NCI-H187 (cell line): ENCODE measurements around the gene TWIST1.

Source experiments
- DNase-seq, 2 experiments: peaks; one replicate each; lab custom pipeline; 2025; lab: John Stamatoyannopoulos, UW

TWIST1 gene

DNA sequence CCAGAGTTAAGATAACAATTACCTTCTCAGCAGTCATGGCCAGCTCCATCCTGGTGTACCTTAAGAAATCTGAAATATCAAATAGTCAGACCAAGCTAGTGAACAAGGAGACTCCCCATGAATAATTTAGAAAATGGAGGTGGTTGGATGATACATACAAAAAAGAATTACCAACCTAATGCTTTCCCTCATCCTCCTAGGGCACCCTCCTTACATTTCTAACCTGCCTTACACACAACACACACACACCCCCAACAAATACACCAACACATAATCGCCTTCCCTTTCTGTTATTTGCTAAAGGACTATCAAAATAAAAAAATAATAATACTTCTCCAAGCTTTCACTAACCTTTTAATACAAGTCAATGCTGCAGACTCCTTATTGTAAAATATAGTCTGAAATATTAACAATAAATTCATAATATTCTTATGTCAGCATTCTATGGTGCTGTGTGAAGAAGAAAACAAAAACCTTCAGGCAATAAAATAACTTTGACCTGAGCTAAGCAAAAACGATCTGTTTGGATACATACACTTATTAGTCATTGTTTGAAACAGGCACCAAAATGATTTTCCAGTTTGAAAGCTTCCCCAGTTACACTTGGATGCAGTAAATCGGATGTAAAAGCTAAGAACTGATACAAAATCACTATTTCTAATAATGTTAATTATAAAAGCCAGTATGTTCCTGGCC is 3.4 kb downstream of the TWIST1 start:
- DNase-seq: no peak

DNA sequence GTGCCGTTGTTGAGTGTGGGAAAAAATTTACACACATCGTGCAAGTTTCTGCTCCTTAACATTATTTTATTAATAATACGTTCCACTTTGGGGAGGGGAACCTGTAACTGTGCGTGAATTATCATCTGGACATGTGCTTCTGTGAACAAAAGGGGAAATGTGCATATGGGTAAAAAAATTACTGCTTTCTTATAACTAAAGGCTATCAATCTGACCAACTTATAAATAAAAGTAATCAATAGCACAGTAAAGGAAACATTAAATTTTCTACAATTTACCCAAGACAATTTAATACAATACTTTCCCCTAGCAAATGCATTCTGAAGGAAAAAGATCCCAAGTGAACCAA is 4.5 kb downstream of the TWIST1 start:
- no peak for DNase-seq

DNA sequence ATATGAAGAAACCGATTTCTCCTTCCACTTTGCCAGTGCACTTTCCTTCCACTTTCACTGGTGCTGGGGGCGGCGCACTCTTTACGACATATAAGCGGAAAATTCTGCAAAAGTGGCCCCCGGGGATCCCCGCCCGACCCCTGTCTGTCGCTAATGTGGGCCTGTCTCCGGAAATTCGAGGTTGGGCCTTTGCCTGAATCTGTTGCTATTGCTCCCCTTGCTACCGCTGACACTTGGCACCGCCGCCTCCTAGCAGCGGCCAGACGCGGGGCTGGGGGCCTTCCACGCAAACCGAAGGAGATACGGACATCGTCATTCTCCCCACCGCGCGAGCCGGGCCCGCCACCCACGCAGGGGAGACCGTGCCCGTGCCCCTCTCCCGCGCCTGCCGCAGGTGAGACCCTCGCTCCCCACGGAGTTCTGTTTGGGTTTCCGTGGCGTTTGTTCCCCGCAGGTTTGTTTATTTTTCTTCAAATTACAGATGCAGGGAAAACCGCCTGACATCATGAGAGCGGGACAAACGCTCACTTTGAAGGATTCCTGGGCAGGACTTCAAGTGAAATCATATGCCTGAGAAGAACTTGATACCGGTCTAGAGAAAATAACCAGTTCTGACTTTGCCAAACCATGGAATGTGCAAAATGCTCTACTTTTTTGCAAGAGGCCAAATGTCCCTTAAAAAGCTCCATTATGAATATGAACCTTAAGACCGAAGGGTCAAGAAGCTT is 5.0 kb downstream of the TWIST1 start:
- DNase-seq: no peak

DNA sequence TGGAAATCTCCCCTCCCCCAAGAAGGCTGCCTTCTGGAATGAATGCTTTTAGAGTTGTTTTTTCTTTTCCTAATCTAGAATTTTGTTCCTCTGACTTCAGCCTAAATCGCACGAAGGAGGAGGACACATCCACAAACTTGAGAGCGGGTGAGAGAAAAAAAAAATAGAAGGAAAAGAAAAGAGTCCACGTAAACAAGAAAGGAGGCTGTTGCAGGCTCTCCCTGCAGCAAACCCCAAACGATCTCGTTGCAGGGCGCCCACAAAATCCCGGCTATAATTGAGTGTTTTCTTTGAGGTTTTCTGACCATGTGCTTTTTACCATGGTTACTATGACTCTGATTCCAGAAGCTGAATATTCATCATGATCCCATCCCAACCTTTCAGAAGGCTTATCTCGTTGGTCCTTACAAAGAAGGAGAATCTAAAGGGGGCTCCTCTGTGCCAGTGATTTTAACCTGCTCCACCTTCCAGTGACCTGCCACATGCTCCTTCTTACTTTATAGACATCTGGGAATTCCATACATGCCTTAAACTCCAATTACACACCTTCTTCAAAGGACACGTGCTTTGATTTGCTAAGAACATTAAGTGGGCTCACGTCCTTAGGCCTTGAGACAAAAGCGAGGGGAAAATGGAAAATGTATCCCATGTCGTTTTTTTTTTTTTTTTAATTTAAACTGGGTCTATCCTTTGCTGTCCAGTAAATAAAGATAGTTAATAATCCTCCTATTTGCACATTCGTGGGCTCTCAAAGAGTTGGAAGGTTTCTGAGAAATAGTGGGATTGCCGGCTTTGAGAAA is 5.8 kb downstream of the TWIST1 start:
- no peak for DNase-seq

DNA sequence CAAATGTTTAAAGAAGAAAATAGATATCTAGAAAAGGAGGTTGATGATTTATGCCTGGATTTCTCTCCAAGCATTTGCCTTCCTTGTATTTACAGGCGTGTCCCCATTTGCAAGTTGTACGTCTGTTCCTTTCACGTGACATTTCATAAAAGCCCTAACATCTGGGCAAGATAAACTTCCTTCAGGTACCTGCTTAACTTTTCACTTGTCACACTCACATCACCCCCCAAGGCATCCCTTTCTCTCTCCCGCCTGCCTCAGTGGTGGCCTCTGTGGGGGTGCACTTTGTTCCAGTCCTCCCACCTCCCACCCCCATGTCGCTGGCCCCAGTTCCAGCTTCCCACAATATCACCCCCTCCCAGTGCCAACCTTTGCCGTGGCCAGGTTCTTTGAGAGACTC is 6.7 kb downstream of the TWIST1 start:
- no peak for DNase-seq

DNA sequence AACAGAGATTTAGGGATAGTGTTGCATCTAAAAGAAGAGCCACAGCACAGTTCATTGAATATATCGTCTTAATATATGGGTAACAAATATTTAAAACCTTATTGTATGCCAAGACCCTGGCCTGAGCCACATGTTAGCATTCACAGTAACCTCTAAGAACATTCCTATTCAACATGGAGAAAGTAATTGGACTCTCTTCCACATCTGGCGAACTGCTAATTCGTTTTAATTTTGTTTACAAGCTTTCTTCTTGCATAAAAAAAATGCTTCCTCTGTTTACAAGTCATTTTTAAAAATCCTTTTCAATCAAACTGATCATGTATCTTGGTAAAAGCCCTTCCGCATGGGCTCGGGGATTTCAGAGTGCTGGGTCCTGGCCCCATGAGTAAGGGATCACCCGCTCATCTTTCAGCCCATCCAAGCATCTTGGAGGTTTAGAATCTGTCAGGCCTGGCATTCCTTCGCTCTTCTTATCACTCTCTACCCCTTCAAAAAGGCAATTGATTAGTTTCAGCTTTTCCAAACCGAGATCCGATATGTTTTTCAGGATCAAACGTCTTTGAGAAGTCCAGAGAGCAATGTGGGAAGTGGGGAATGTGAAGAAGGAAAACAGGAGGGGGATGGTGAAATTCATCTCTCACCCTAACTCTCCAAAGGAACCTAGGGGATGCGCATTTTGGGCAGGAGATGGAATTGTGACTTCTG is 7.3 kb downstream of the TWIST1 start:
- DNase-seq: no peak

DNA sequence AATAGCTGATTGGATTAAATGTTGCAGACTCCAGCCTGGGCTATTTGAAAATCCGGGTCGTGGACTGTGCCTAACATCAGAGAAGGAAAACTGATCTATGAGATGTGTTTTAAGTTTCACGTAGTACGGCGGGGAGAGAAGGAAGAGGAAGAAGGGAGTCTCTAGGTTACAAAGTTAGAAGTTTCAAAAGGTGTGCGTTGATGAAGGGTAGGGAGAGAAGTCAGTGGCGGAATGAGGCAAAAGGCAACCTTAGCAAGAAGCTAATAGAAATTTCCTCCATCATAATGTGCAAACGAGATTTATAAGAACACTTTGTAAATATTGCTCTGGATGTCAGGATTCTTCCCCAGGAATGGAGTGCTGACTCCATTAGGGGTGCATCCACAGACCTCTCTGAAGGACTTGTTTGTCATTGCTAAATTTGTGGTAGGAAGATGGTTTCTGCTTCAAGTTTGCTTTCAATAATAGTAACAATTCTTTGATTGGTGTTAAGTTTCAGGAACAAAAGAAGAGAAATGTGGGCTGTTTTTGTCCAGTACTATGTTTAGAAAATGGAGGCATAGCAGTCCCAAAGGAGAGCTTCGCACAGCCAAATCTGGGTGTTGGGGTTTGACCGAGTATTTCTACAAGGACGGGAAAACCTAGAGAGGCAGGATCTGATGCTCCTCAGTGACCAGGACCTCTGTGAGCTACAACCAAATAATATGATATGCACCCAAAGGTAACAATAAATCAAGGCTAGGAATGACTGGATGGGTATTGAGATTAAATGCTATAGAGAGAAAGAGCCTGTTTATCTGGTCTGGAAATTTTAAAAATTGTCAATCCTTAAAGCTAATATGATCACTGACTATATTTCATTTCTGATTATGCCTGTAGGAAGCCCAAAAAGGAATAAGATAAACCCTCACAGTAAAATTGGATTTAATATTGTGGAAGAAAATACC is 8.2 kb downstream of the TWIST1 start:
- DNase-seq: no peak

DNA sequence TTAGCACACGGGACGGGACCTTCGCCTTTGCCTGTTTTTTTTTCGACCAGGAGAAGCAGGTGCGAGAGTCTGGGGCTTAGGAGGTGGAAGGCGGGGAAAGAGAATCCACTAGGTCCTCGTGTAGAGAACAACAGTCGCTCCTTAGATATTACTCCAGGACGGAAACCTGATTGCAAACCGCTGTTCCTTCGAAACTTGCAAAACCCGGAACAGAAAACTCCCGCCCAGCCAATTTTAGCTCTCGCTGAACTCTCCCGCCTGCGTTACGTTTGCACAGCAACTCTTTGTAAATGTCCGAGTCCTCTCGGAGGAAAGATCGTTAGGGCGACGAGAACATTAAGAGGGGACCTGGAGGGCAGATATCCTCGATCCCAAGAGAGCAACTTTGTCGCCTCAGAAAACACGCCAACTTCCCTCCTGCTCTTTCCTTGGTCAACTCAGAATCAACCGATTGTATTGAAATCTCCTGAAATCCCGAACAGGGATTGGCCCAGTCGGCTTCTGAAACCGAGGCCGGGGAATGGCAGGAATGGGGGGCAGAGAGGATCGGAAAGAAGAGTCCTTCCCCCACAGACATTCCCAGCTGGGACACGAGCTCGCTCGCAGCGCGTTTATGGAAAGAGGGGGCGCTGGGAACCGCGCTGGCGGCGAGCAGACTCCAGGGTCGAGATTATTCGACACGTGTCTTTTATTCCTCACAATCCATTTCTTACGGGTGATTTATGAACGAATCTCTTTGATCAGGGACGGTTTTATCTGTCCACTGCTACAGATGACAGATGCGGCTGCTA is 9.9 kb downstream of the TWIST1 start:
- no peak for DNase-seq

DNA sequence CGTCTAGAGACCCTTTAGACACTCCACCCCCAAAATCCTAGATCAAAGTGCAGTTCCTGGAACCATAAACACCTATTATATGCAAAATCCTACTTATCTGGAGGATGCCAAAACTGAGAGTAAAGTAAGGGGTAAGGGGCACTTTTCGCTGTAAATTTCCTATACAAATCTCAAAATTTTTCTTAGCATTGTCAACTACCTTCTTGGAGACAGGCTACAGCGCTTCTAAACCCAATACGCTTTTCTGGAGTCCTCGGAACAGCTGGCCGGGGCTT is 10.4 kb downstream of the TWIST1 start:
- no peak for DNase-seq

DNA sequence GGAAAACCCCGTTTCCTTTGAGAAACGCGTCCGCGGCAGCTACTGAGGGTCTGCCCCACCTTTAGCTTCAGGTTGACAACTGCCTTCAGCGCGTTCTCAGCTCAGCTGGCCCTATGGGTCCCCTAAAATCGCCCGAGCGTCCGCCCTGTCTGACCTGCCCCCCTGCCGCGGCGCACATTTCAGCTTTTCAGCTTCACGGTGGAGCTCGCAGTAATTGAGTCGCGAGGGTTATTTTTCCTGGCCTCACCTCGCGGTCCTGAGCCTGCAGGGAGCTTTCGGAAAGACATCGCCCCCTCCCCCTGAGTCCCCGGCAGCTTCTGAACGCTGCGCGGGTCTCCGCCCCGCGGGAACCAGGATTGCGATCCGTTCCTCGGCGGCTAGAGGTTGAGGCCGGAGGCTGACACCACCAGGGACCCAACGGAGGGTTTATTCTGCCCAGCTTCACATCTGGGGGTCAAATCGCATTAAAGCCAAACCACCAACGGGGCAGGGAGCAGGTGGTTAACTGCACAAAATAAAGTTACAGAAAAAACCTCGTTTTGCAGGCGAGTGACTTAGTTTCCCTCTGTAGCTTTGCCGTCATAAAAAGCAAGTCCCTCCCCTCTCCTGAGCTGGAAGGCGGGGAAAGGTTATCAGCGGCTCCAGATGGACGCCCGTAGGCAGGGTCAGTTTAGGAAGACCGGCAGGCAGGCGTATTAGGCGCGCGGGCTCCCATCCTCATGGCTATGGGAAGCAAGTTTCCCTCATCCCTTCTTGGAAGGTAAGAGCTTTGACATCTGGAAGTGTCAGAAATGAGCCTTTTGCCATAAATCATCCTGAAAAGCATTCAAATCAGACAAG is 11.0 kb downstream of the TWIST1 start:
- DNase-seq: no peak

DNA sequence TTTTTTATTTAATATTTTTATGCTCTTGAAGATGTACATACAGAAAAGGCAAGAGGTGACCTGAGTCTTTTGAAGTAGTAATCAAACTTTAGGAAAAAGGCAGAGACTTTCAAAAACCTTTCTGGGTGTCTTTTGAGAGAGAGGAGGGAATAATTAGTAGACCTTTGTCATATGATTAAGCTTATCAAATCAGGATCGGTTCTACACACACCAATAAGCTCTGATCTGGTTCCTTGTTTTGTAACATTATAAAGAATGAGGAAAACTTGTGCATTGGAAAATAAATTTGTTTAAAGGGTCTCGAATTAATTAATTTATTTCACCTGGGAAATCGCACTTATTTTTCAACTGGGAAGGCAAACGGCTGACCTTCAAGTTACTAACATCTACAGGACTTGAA is 11.9 kb downstream of the TWIST1 start:
- DNase-seq: no peak

DNA sequence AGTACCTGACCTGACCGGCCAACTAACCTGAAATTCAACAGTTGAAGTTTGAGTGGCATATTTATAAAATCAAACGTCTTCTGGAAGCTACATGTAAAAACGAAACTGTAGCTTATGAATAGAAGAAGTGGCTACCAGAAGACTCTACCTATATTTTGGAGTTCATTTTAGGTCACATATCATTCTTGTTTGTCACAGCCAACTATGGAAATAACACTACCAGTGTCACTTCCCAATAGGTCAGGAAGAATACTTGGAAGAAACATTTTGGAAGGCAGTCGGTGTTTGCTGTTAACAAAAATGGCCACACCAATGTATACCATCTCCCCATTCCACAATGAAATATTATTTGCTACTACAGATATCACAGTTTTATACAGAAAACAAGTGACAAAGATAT is 12.6 kb downstream of the TWIST1 start:
- no peak for DNase-seq

DNA sequence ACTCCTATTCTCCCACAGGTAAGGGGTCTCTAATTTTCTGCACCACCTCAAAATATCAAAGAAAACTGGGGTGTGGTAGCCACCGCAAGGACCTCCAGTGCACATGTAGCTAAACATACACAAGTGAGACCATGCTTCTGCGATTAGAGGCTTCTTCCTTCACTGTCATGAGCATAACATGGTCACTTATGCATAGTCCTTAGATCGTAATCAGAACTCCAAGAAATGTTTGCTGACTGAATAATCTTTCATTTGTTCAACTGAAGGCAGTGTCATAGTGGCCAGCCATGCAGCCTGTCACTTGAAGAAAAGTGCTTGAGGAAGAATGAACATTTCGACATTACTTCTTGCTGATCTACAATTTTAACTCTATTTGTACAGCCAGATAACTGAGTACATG is 14.6 kb downstream of the TWIST1 start:
- DNase-seq: no peak

DNA sequence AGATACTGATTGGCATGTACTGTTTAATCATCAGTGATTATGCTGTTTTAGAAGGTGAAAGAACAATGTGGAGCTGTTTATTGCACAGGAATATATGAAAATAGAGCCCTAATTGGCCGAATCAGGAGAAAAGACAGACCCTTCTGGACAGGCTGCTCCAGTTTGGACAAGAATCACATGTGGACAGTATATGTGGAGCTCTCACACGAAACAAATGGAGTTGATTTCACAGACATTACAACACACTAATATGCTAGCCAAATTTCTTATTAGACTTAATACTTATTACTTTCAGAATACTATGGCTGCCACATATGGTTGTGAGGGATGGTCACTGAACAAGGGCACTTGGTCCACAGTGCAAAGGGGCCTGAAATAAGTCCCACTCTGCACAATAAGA is 15.5 kb downstream of the TWIST1 start:
- no peak for DNase-seq

DNA sequence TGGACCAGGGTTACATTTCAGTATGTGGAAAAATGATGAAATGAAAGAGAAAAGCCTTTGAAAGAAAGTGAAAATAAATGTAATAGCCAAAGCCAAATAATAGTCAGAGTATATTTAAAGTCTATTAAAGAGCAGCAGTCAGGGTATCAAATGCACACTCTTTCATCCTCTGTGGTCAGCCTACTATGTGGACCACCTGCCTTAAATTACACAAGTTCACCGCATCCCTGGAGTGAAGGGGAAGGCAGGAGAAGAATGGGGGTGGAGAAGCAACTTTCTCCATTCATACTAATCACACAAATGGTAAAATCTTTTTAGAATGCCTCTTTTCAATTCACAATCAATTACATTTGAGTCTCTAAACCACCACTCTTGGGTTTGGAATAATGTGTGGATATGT is 16.0 kb downstream of the TWIST1 start:
- DNase-seq: no peak

DNA sequence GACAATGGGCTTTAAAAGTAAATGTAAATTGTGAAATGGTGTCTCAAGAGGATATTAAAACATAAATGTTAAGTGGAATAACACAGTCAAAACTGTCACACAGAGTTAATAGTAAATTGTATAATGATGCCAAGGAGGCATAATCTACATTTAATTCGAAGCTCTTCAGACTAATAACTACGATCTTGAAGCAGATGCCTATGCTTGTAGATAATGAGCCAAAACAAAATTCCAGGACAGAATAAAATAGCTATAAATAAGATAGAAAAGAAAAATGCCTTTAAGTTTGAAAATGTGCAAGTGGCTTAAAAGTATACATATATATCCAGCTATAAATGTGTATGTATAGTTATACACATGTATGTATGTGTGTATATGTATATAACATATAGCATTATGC is 17.5 kb downstream of the TWIST1 start:
- DNase-seq: no peak

DNA sequence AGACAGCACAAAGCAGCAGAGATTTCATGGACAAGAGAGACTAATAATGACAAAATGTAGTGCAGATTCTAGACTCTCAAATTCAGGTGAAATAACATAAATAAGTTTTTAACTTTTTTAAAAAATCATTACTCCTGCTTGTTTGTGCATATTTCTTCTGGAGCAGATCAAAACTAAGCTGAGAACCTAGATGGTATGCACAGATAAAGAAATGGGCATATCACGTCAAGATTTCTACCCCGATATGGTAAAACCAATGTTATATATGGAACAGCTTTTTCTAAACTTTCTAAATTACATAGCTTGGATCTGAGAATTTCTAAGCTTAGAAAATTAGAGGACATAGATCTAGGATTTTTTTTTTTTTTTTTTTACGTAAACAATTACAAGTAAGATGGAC is 18.2 kb downstream of the TWIST1 start:
- no peak for DNase-seq

DNA sequence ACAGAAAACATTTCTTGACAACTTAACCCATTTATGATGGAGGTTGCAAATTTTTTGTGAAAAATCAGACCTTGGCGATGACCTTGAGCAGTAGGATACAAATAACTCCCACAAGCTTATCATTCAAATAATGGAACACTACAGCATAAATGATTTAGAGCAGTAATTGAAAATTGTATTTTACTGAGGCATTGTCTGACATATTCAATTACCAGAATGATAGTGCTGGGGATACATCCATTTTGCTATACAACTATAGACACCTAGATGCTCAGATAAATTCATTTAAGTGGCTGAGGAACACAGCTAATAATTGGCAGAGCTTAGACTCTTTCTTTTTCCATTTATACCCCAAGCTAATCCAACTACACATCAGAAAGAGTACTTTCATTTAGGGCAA is 18.9 kb downstream of the TWIST1 start:
- no peak for DNase-seq

DNA sequence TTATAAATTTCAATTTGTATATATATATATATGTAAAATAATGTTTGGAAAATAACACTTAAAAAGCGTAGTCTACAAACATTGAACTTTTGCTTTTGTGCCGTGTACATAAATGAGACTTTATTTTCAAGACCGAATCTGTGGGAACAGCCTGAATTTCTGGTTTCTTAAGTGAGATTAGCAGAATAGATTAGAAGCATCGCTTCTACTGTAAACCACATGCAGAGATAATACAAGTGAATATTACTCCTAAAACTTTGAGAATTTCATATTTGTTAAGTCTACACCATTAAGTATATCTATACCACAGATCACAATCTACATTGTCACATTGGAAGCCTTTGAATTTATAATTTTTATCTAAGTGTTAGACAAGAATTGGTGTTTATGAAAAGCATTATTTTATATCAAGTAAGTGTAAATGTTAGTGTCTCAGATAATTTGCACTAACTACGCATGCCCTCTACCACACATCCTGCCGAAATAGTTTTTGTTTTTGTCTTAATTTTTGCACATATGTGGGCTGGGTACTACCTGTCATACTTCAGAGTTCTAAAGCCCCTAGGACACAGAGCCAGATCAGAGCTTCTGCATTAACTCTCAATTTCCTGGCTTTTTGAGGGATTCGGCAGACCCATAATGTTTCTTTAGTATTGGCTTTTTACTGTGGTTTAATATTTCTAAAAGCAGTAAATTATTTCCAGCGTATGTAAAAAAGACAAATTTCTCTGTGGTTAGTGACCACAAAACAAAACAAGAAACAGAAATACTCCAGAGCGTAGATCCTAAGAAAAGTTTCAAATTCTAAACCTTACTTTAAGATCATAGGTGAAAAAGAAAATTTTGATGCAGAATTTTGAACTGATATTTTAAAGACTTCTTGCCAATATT is 20.0 kb downstream of the TWIST1 start:
- no peak for DNase-seq
